Colonic mucosa (tissue), 4 donors: ENCODE data around the gene PMPCA. TPM values are rescaled to one million over a fixed set of nuclear protein-coding genes. Genes with fewer than 3 reads are reported as not detected.

Experiments used
- DNase-seq: peaks from one replicate; pipeline ENCODE4 v3.0.0-alpha.2; 2020
- H3K27ac ChIP-seq: fragments of 200-600 bp; one replicate; pipeline ENCODE4 v1.8.0; 2021
- H3K27me3 ChIP-seq: fragments of 200-600 bp; one replicate; pipeline ENCODE4 v1.8.0; 2021
- H3K36me3 ChIP-seq: fragments of 200-600 bp; one replicate; pipeline ENCODE4 v1.8.0; 2021
- H3K4me1 ChIP-seq: fragments of 200-600 bp; one replicate; pipeline ENCODE4 v1.8.0; 2021; ENCODE audit warnings: mild to moderate bottlenecking
- H3K4me3 ChIP-seq: fragments of 200-600 bp; one replicate; pipeline ENCODE4 v1.8.0; 2021
- H3K9ac ChIP-seq, 2 donors: one replicate each; pipeline ENCODE4 v1.7.0; 2013; ENCODE audit warnings: control low read depth in 2 of 2, low read depth in 2 of 2, low read length in 2 of 2
- H3K9me3 ChIP-seq: fragments of 200-600 bp; one replicate; pipeline ENCODE4 v1.8.0; 2021
- CTCF ChIP-seq: fragments of 200-600 bp; IDR thresholded peaks from one replicate; pipeline ENCODE4 v1.8.0; 2022; ENCODE audit warnings: antibody characterized with exemption, mild to moderate bottlenecking
- intact Hi-C: fragments of 100-400 bp; cut with DNase I; formaldehyde crosslinking; loops from one replicate; pipeline ENCODE4 v1.14.1; 2022
- total RNA-seq, 2 donors: library from RNA; stranded (reverse); fragmentation: NEBNext Ultra II Directional in 1 of 2; extraction: Animal tissue kit (Norgen Biotek cat#: 25700) in 1 of 2; gene quantifications; one replicate each; pipeline ENCODE4 v1.2.1, GENCODE V29; 2021
- donor health status: healthy.
- donor health status: DM: no; HTN: no; CAD: no.
- donor health status: DM: no; HTN: no; CAD: no.

The PMPCA gene
- total RNA-seq, 2 donors from 2014 or later: 56.1 to 60.9 TPM

GRCh38 chr9:136392538-136393449, 17.7 kb upstream of the PMPCA start:
- intact Hi-C loops: no loop called here
- no peak for TF ChIP-seq CTCF
- no peak overlapping the region for H3K27ac ChIP-seq
- DNase-seq: no peak
- H3K27me3 ChIP-seq: no peaks in the 10 kb centered on the region
- peaks cover 6% of the 10 kb centered on the region for H3K36me3 ChIP-seq
- no peak overlapping the region for H3K9ac ChIP-seq
- H3K4me1 ChIP-seq: peaks cover 12% of the 10 kb centered on the region
- H3K4me3 ChIP-seq: no peak overlapping the region
- no peaks in the 10 kb centered on the region for H3K9me3 ChIP-seq

GRCh38 chr9:136393531-136393930, 16.9 kb upstream of the PMPCA start:
- Histone ChIP-seq H3K27ac (no peak overlapping the region), H3K9ac (no peak overlapping the region), H3K4me1 (peaks cover 12% of the 10 kb centered on the region), H3K4me3 (no peak overlapping the region), H3K36me3 (peaks cover 6% of the 10 kb centered on the region), H3K9me3 (no peaks in the 10 kb centered on the region), H3K27me3 (no peaks in the 10 kb centered on the region)
- TF ChIP-seq CTCF: no peak
- no peak for DNase-seq
- intact Hi-C loops: no loop called here

DNA sequence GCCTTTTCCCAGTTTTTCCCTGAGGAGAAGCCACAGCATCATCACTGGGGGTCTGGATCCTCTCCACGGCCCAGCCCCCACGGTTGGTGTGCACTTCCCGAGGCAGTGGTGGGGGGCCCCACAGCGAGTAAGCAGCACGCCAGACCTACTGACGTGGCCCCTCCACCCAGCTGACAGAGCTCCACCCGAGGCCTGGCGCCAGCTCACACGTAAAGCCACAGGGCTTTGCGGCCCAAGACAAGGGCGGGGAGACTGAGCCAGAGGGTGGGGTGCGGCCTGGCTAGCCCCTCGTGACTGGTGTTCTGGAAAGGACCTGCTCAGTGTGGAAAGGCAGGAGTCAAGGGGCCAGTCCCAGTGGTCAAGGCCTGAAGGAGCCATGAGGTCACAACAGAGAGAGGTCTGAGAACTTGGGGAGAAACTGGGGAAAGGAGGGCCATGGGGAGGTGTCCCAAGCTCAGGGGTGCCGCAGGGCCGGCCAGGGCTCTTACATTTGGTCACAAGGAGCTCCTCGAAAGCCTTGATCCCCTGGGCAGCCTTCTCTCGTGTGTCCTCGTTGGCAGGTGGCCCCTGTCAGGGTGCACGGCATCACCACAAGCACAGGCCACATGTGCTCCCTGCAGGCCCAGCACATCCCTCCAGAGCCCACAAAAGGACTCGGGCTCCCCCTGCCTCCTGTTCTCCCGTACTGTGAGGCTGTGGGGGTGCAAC, 16.0 kb upstream of the PMPCA start:
- Histone ChIP-seq H3K27ac (no peak overlapping the region), H3K27me3 (no peaks in the 10 kb centered on the region), H3K9me3 (no peaks in the 10 kb centered on the region), H3K4me1 (peaks cover 12% of the 10 kb centered on the region), H3K36me3 (peaks cover 6% of the 10 kb centered on the region), H3K4me3 (no peak overlapping the region), H3K9ac (no peak overlapping the region)
- DNase-seq: no peak
- TF ChIP-seq CTCF: no peak
- intact Hi-C loops: no loop called here

DNA sequence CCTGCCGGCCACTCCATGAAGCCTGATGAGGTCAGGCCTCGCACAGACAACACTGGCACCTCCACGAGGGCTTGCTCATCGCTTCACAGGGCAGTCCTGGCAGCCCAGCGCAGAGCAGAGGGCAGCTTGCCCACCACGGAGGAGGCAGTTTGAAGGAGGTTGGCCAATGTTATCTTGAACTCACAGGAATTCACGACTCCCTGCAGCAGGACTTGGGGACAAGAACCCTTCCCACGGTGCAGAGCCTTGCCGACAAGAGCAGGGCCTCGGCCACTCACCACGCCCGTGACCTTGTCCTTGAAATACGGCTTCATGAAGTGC, 15.5 kb upstream of the PMPCA start:
- Histone ChIP-seq H3K4me3 (no peak overlapping the region), H3K36me3 (peaks cover 6% of the 10 kb centered on the region), H3K9ac (no peak overlapping the region), H3K27me3 (no peaks in the 10 kb centered on the region), H3K4me1 (peaks cover 12% of the 10 kb centered on the region), H3K27ac (no peak overlapping the region), H3K9me3 (no peaks in the 10 kb centered on the region)
- intact Hi-C loops: no loop called here
- DNase-seq: no peak
- no peak for TF ChIP-seq CTCF

DNA sequence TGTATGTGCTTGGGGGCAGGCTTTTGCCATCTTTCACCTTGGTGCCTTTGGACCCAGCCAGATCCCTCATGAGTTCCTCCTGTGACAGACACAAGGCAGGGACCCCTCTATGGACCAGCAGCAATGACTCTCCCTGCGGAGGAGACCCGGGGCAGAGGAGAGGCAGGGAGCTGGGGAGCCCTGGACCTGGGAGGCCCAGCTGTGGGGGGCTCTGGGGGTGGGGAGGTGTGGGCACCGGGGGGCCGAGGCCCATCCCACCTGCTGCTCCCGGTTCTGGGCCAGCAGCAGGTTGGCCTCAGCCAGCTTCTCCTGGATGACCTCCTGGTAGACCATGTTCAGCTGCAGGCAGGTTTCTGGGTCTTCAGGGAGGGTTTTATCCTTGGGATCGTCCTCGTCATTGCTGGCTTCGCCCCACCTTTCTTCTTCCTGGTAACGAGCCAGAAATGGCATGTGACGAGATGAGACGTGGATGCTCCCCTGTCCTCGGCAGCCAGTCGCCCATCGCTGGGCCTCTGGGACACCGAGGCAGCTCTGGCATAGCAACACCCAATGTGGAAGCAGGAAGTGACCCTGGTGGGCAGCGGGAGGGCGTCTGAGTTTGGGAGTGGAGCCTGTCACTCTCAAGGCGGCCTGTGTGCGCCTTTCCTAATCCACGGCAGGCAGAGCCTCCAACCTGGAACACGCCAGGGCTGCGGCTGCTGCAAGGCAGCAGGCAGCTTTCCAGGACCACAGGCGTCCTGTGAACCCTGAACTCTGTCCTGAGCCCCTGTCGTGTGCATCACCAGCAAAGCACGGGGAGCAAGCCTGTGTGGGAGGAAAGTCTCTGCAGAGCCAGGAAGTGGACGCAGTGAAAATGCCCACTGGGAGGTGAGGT, 14.9 kb upstream of the PMPCA start:
- Histone ChIP-seq H3K4me3 (no peak overlapping the region), H3K27me3 (no peaks in the 10 kb centered on the region), H3K4me1 (peaks cover 15% of the 10 kb centered on the region), H3K9me3 (no peaks in the 10 kb centered on the region), H3K27ac (no peak overlapping the region), H3K9ac (no peak overlapping the region), H3K36me3 (peaks cover 6% of the 10 kb centered on the region)
- no peak for DNase-seq
- intact Hi-C loops: no loop called here
- no peak for TF ChIP-seq CTCF
